Osteoblast (primary cell): Measurements from ENCODE around the gene BRCA1. TPM values are rescaled to one million over a fixed set of nuclear protein-coding genes. Genes with fewer than 3 reads are reported as not detected.
A peak's percentile ranks its signal among the peaks of the same experiment; 100 is the strongest.
"Not testable (repeated sequence)": the region's sequence is repeated elsewhere in the genome, so short reads cannot be mapped to it uniquely, and the experiment has no call there.

Experiments
- DNase-seq: peaks from one replicate; pipeline ENCODE4 v3.0.0; 2011; ENCODE audit warnings: low spot score, mixed read lengths; ENCODE audit not compliant: insufficient read length; ENCODE audit errors: missing footprints
- H2AFZ ChIP-seq: 2 replicates; pipeline ENCODE4 v1.6.0; 2011; ENCODE audit warnings: mild to moderate bottlenecking, low read length
- H3K27ac ChIP-seq: 2 replicates; pipeline ENCODE4 v1.5.1; 2011; ENCODE audit warnings: mild to moderate bottlenecking, low read depth, low read length, moderate library complexity
- H3K27me3 ChIP-seq: 2 replicates; pipeline ENCODE4 v1.6.0; 2012; ENCODE audit warnings: mild to moderate bottlenecking, control low read depth, inconsistent platforms, low read length, moderate library complexity; ENCODE audit not compliant: insufficient read depth
- H3K36me3 ChIP-seq: 2 replicates; pipeline ENCODE4 v1.5.1; 2011; ENCODE audit warnings: mild to moderate bottlenecking, low read length, control low read depth, moderate library complexity; ENCODE audit not compliant: insufficient read depth
- H3K4me1 ChIP-seq: 2 replicates; pipeline ENCODE4 v1.5.1; 2011; ENCODE audit warnings: mild to moderate bottlenecking, low read length, control low read depth, moderate library complexity; ENCODE audit not compliant: insufficient read depth
- H3K4me2 ChIP-seq: 2 replicates; pipeline ENCODE4 v1.6.0; 2011; ENCODE audit warnings: mild to moderate bottlenecking, low read length; ENCODE audit not compliant: insufficient read depth
- H3K4me3 ChIP-seq: fragments of 200-600 bp; sonication (generic); 3 replicates; pipeline ENCODE4 v1.5.1; 2012; ENCODE audit warnings: mild to moderate bottlenecking, low read length, inconsistent platforms; ENCODE audit not compliant: insufficient read depth
- H3K79me2 ChIP-seq: 2 replicates; pipeline ENCODE4 v1.6.0; 2012; ENCODE audit warnings: mild to moderate bottlenecking, low read length, control low read depth, inconsistent platforms; ENCODE audit not compliant: insufficient read depth
- H3K9me3 ChIP-seq: 2 replicates; pipeline ENCODE4 v1.5.1; 2011; ENCODE audit warnings: low read depth, low read length, control low read depth
- H4K20me1 ChIP-seq: 2 replicates; pipeline ENCODE4 v1.6.0; 2012; ENCODE audit warnings: mild to moderate bottlenecking, low read length, control low read depth; ENCODE audit not compliant: insufficient read depth
- CTCF ChIP-seq: IDR thresholded peaks from 2 replicates; pipeline ENCODE4 v1.5.1; 2011; ENCODE audit warnings: mild to moderate bottlenecking, low read depth, low read length, moderate library complexity; ENCODE audit errors: extremely low read depth
- total RNA-seq: library from RNA; depleted of rRNA; stranded (reverse); fragments of >200 nt; gene quantifications from 2 replicates; pipeline ENCODE4 v1.2.3, GENCODE V29; 2012

BRCA1 gene
- total RNA-seq, 1 donor = 5.4 TPM

- H3K79me2 ChIP-seq = peaks cover 27% of the 10 kb centered on the region
- H3K4me1 ChIP-seq = peaks cover 35% of the 10 kb centered on the region
- H3K36me3 ChIP-seq = peaks cover 39% of the 10 kb centered on the region
- peaks cover 27% of the 10 kb centered on the region for H4K20me1 ChIP-seq
- H3K27me3 ChIP-seq = no peaks in the 10 kb centered on the region
- H3K4me3 ChIP-seq = no peak overlapping the region
- TF ChIP-seq CTCF = no peak
- H2AFZ ChIP-seq = no peak overlapping the region
- no peak overlapping the region for H3K4me2 ChIP-seq
- H3K9me3 ChIP-seq = no peaks in the 10 kb centered on the region
- DNase-seq = no peak
- peak overlapping the region; percentile 56 for H3K27ac ChIP-seq
Observed at GRCh38 chr17:43003542-43004172, 121.5 kb downstream of the BRCA1 start.

GRCh38 chr17:43000894-43001293 is 124.3 kb downstream of the BRCA1 start:
- peaks cover 30% of the 10 kb centered on the region for H4K20me1 ChIP-seq
- H3K27me3 ChIP-seq, H2AFZ ChIP-seq, H3K4me2 ChIP-seq, H3K4me3 ChIP-seq, H3K9me3 ChIP-seq, DNase-seq: not testable (repeated sequence)
- H3K79me2 ChIP-seq = peaks cover 27% of the 10 kb centered on the region
- H3K4me1 ChIP-seq = peaks cover 43% of the 10 kb centered on the region
- peaks cover 39% of the 10 kb centered on the region for H3K36me3 ChIP-seq
- H3K27ac ChIP-seq = peak overlapping the region; percentile 19

- H3K27ac ChIP-seq = peak overlapping the region; percentile 94
- DNase-seq = no peak
- H3K4me3 ChIP-seq = peak overlapping the region; percentile 92
- H3K79me2 ChIP-seq = peaks cover 27% of the 10 kb centered on the region
- peaks cover 39% of the 10 kb centered on the region for H3K4me1 ChIP-seq
- peaks cover 30% of the 10 kb centered on the region for H4K20me1 ChIP-seq
- TF ChIP-seq CTCF = no peak
- H3K27me3 ChIP-seq = no peaks in the 10 kb centered on the region
- H3K36me3 ChIP-seq = peaks cover 39% of the 10 kb centered on the region
- no peak overlapping the region for H2AFZ ChIP-seq
- H3K4me2 ChIP-seq = peak overlapping the region; percentile 82
- no peaks in the 10 kb centered on the region for H3K9me3 ChIP-seq
Observed at GRCh38 chr17:42999003-42999525, 126.1 kb downstream of the BRCA1 start.

- Histone ChIP-seq H3K4me3 (peak within 1 kb of the TSS; percentile 92), H3K27ac (peak within 1 kb of the TSS; percentile 94), H3K9me3 (no peaks in the 10 kb centered on the region), H4K20me1 (peaks cover 24% of the 10 kb centered on the region), H3K27me3 (no peaks in the 10 kb centered on the region), H2AFZ (peak within 1 kb of the TSS; percentile 62), H3K4me2 (peak within 1 kb of the TSS; percentile 92), H3K79me2 (peaks cover 30% of the 10 kb centered on the region), H3K4me1 (peaks cover 32% of the 10 kb centered on the region), H3K36me3 (peaks cover 39% of the 10 kb centered on the region)
- peak; percentile 92 for DNase-seq
- peak; percentile 86 for TF ChIP-seq CTCF
Observed at GRCh38 chr17:42997984-42998938, 126.9 kb downstream of the BRCA1 start, which contains the start of gene RPL27. Gene RPL27, plus strand, starts transcription at chr17:42998419. Its CDS starts 332 bp downstream, at chr17:42998751.
